Mesenchymal stem cell (in vitro differentiated cells and primary cell): ENCODE results near the gene CUBN.

Experiments used
- DNase-seq: peaks from one replicate; pipeline ENCODE4 v3.0.0-alpha.2; 2013
- H2AFZ ChIP-seq: one replicate; pipeline ENCODE4 v1.6.1; 2013; ENCODE audit warnings: low read depth, mild to moderate bottlenecking, control low read depth, inconsistent platforms, low read length, moderate library complexity
- H2AK5ac ChIP-seq: 2 replicates; pipeline ENCODE4 v1.6.1; 2013; ENCODE audit warnings: low read length, moderate library complexity, mild to moderate bottlenecking, inconsistent platforms; ENCODE audit not compliant: severe bottlenecking
- H2BK120ac ChIP-seq: one replicate; pipeline ENCODE4 v1.6.1; 2013; ENCODE audit warnings: low read depth, mild to moderate bottlenecking, inconsistent platforms, low read length, moderate library complexity
- H2BK12ac ChIP-seq, 2 experiments: one replicate each; pipeline ENCODE4 v1.6.1; 2013; ENCODE audit warnings: inconsistent platforms in 2 of 2, low read length in 2 of 2, mild to moderate bottlenecking in 2 of 2, moderate library complexity in 2 of 2, control low read depth in 1 of 2
- H2BK15ac ChIP-seq: one replicate; pipeline ENCODE4 v1.6.1; 2013; ENCODE audit warnings: mild to moderate bottlenecking, low read depth, inconsistent platforms; ENCODE audit not compliant: poor library complexity, severe bottlenecking
- H2BK5ac ChIP-seq: 2 replicates; pipeline ENCODE4 v1.6.1; 2013; ENCODE audit warnings: low read depth, mild to moderate bottlenecking, low read length, control low read depth, inconsistent platforms; ENCODE audit not compliant: poor library complexity, severe bottlenecking
- H3K14ac ChIP-seq, 2 experiments: one replicate each; pipeline ENCODE4 v1.6.1; 2013; ENCODE audit warnings: inconsistent platforms in 2 of 2, low read length in 2 of 2, control low read depth in 1 of 2, mild to moderate bottlenecking in 1 of 2, moderate library complexity in 1 of 2
- H3K18ac ChIP-seq, 2 experiments: one replicate each; pipeline ENCODE4 v1.6.1; 2013; ENCODE audit warnings: inconsistent platforms in 2 of 2, low read length in 2 of 2, control low read depth in 1 of 2, low read depth in 1 of 2, mild to moderate bottlenecking in 1 of 2
- H3K23ac ChIP-seq, 2 experiments: one replicate each; pipeline ENCODE4 v1.6.1; 2013; ENCODE audit warnings: inconsistent platforms in 2 of 2, low read length in 2 of 2, mild to moderate bottlenecking in 2 of 2, moderate library complexity in 2 of 2, control low read depth in 1 of 2
- H3K27ac ChIP-seq: 2 replicates; pipeline ENCODE4 v1.5.1; 2013; ENCODE audit warnings: mild to moderate bottlenecking, moderate library complexity, low read length, control low read depth, inconsistent platforms; ENCODE audit not compliant: poor library complexity, severe bottlenecking
- H3K27me3 ChIP-seq, 2 experiments: 2 replicates each; pipeline versions ENCODE4 v1.6.1 to v1.7.0; 2013; ENCODE audit warnings: low read length in 2 of 2, mild to moderate bottlenecking in 2 of 2, moderate library complexity in 2 of 2, control low read depth in 1 of 2, inconsistent platforms in 1 of 2; ENCODE audit not compliant: control insufficient read depth in 1 of 2, insufficient read depth in 1 of 2
- H3K36me3 ChIP-seq, 2 experiments: 2 replicates each; pipeline versions ENCODE4 v1.6.1 to v1.7.0; 2013; ENCODE audit warnings: low read length in 2 of 2, control low read depth in 1 of 2, inconsistent platforms in 1 of 2, low read depth in 1 of 2, mild to moderate bottlenecking in 1 of 2; ENCODE audit not compliant: insufficient read depth in 2 of 2, control insufficient read depth in 1 of 2
- H3K4ac ChIP-seq, 2 experiments: one replicate each; pipeline ENCODE4 v1.6.1; 2013; ENCODE audit warnings: inconsistent platforms in 2 of 2, low read length in 2 of 2, mild to moderate bottlenecking in 2 of 2, moderate library complexity in 2 of 2, control low read depth in 1 of 2, low read depth in 1 of 2
- H3K4me1 ChIP-seq: 2 replicates; pipeline ENCODE4 v1.6.1; 2013; ENCODE audit warnings: low read depth, low read length, control low read depth; ENCODE audit not compliant: control insufficient read depth, insufficient read depth
- H3K4me2 ChIP-seq: 2 replicates; pipeline ENCODE4 v1.6.1; 2013; ENCODE audit warnings: low read length, mild to moderate bottlenecking, inconsistent platforms; ENCODE audit not compliant: poor library complexity, severe bottlenecking
- H3K4me3 ChIP-seq, 2 experiments: 2 replicates each; pipeline versions ENCODE4 v1.5.1 to v1.7.0; 2013; ENCODE audit warnings: low read length in 2 of 2, mild to moderate bottlenecking in 2 of 2, control low read depth in 1 of 2, low read depth in 1 of 2; ENCODE audit not compliant: insufficient read depth in 1 of 2
- H3K79me1 ChIP-seq: replicated peaks from 2 replicates; pipeline ENCODE4 v1.6.1; 2013; ENCODE audit warnings: mild to moderate bottlenecking, control low read depth, low read length, inconsistent platforms; ENCODE audit not compliant: poor library complexity, severe bottlenecking
- H3K9ac ChIP-seq: 2 replicates; pipeline ENCODE4 v1.7.0; 2013; ENCODE audit warnings: mild to moderate bottlenecking, low read length, moderate library complexity
- H3K9me3 ChIP-seq: 2 replicates; pipeline ENCODE4 v1.7.0; 2013; ENCODE audit warnings: mild to moderate bottlenecking, low read length; ENCODE audit not compliant: control insufficient read depth
- H4K8ac ChIP-seq: one replicate; pipeline ENCODE4 v1.6.1; 2013; ENCODE audit warnings: inconsistent platforms, mild to moderate bottlenecking, low read length, moderate library complexity
- H4K91ac ChIP-seq: one replicate; pipeline ENCODE4 v1.6.1; 2013; ENCODE audit warnings: mild to moderate bottlenecking, low read length, inconsistent platforms
- WGBS: methylation state at CpG from one replicate; pipeline ENCODE4 v1.1.7; 2013; ENCODE audit warnings: mixed read lengths; 5-methylcytosine and 5-hydroxymethylcytosine counted together

The CUBN gene

GRCh38 chr10:16896993-16897392 is 232.6 kb downstream of the CUBN start:
- H3K14ac ChIP-seq: no peak overlapping the region
- H3K23ac ChIP-seq: no peak overlapping the region
- no peak overlapping the region for H3K18ac ChIP-seq
- no peak overlapping the region for H2AK5ac ChIP-seq
- H3K27ac ChIP-seq: no peak overlapping the region
- H3K4me2 ChIP-seq: no peak overlapping the region
- H3K4me3 ChIP-seq: no peak overlapping the region
- no peak overlapping the region for H3K9ac ChIP-seq
- no peaks in the 10 kb centered on the region for H3K27me3 ChIP-seq
- 85% methylated on average over 2 of the region's 3 CpGs for WGBS
- no peak for DNase-seq
- no peak overlapping the region for H2BK5ac ChIP-seq
- peaks cover 3% of the 10 kb centered on the region for H3K9me3 ChIP-seq
- H3K79me1 ChIP-seq: no peaks in the 10 kb centered on the region
- H2AFZ ChIP-seq: no peak overlapping the region
- H2BK120ac ChIP-seq: no peak overlapping the region
- H2BK12ac ChIP-seq: no peak overlapping the region
- no peak overlapping the region for H4K8ac ChIP-seq
- peaks cover 3% of the 10 kb centered on the region for H3K4me1 ChIP-seq
- peak overlapping the region; percentile 52 for H2BK15ac ChIP-seq
- no peak overlapping the region for H4K91ac ChIP-seq
- H3K36me3 ChIP-seq: peaks cover 0 to 14% of the 10 kb centered on the region in 2 experiments
- H3K4ac ChIP-seq: no peak overlapping the region

DNA sequence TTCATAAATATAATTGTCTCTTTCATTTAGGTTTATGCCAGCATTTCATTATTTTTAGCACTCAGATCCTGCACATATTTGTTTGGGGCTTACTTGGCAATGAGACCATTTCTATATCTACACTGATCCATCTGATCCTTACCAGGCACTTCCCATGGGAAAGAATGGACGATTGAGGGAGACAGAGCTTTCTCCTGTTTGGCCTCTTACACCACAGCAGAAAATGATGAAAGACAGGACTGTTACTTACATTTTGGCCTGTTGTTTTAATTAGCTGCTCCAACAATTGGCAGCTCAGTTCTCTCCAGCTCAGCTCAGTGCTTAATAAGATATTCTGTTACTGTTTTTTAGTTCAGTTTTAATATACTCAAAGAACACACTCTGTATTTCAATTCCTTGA is 234.8 kb downstream of the CUBN start:
- Histone ChIP-seq H3K9me3 (peaks cover 3% of the 10 kb centered on the region), H2AK5ac (peak overlapping the region; percentile 39), H3K36me3 (peaks cover 0 to 11% of the 10 kb centered on the region in 2 experiments), H2BK5ac (no peak overlapping the region), H3K23ac (no peak overlapping the region), H2BK120ac (no peak overlapping the region), H3K4me2 (no peak overlapping the region), H2BK12ac (peak overlapping the region in 1 of 2 experiments; percentile 42), H2AFZ (no peak overlapping the region), H3K9ac (no peak overlapping the region), H3K27ac (no peak overlapping the region), H2BK15ac (no peak overlapping the region), H3K4me1 (peaks cover 8% of the 10 kb centered on the region), H4K8ac (no peak overlapping the region), H4K91ac (no peak overlapping the region), H3K18ac (no peak overlapping the region), H3K4me3 (no peak overlapping the region), H3K4ac (no peak overlapping the region), H3K79me1 (no peaks in the 10 kb centered on the region), H3K27me3 (no peaks in the 10 kb centered on the region), H3K14ac (no peak overlapping the region)
- WGBS: 20% methylated on average over 1 of the region's 1 CpG
- DNase-seq: peak; percentile 37

GRCh38 chr10:16893664-16894063 is 235.9 kb downstream of the CUBN start:
- H3K4me3 ChIP-seq: no peak overlapping the region
- no peak overlapping the region for H2BK15ac ChIP-seq
- H3K4me1 ChIP-seq: peaks cover 10% of the 10 kb centered on the region
- H4K91ac ChIP-seq: no peak overlapping the region
- no peak overlapping the region for H2BK5ac ChIP-seq
- no peaks in the 10 kb centered on the region for H3K27me3 ChIP-seq
- H3K9me3 ChIP-seq: peaks cover 3% of the 10 kb centered on the region
- H3K79me1 ChIP-seq: no peaks in the 10 kb centered on the region
- no peak overlapping the region for H2BK12ac ChIP-seq
- no peak overlapping the region for H2AFZ ChIP-seq
- peaks cover 0 to 7% of the 10 kb centered on the region in 2 experiments for H3K36me3 ChIP-seq
- no peak overlapping the region for H3K4ac ChIP-seq
- H3K4me2 ChIP-seq: no peak overlapping the region
- no peak overlapping the region for H3K27ac ChIP-seq
- 90% methylated on average over 4 of the region's 5 CpGs for WGBS
- no peak overlapping the region for H3K23ac ChIP-seq
- H3K9ac ChIP-seq: no peak overlapping the region
- no peak overlapping the region for H4K8ac ChIP-seq
- H2BK120ac ChIP-seq: no peak overlapping the region
- H2AK5ac ChIP-seq: no peak overlapping the region
- no peak overlapping the region for H3K14ac ChIP-seq
- H3K18ac ChIP-seq: no peak overlapping the region
- no peak for DNase-seq

DNA sequence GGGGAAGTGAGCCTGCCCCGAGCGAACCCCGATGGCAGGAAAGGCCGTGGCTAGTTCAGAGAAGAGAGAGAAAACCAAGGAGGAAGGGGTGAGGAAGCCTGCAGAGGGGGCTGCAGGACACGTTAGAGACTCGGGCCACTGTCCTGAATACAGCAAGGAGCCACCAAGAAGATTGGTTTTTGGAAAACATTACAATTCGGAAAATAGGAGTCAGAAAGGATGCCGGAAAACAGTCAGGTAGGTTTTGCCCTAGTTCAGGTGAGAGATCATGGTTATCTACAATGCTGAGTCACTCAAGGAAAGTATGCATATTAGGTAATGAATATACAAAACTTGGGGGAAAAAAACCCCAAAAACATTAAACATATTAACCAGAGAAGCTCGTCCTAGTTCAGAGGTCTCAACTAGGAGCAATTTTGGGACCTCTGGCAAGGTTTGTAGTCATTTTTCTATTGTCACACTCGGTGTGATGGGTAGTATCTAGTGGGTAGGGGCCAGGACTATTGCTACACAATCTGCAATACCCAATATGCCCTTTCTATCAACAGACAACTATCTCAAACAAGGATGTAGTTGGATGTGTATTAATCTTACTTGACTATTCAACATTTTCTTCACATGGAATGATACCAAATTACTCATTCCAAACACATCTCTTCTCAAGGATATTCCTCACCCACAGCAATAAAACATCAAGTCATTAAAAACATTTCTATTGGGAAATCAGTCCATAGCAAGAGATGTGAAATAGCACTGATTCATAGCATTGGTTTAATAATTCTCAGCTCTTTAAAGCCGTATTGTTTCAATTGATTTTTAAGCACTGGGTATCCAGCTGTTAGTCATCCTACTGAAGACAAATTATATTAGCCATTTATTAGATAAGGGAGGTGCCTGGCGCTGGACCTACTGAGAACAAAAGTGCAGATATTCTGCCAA is 238.0 kb downstream of the CUBN start:
- Histone ChIP-seq H2BK12ac (no peak overlapping the region), H3K9ac (peak overlapping the region; percentile 66), H3K36me3 (no peaks in the 10 kb centered on the region)

More for the DNA sequence above, 238.0 kb downstream of the CUBN start:
- Histone ChIP-seq H2BK5ac (no peak overlapping the region), H2BK15ac (no peak overlapping the region), H3K27me3 (no peaks in the 10 kb centered on the region), H3K4ac (peak overlapping the region in 1 of 2 experiments; percentile 8), H3K14ac (no peak overlapping the region), H3K4me1 (peaks cover 10% of the 10 kb centered on the region), H3K18ac (no peak overlapping the region), H3K9me3 (peaks cover 3% of the 10 kb centered on the region), H2BK120ac (no peak overlapping the region), H4K8ac (no peak overlapping the region), H3K4me2 (peak overlapping the region; percentile 18), H2AK5ac (no peak overlapping the region), H3K23ac (no peak overlapping the region), H3K4me3 (peak overlapping the region in 1 of 2 experiments; percentile 5), H3K27ac (peak overlapping the region; percentile 84), H2AFZ (no peak overlapping the region), H4K91ac (no peak overlapping the region), H3K79me1 (no peaks in the 10 kb centered on the region)
- 27% methylated on average over 9 of the region's 12 CpGs for WGBS
- peak; percentile 82 for DNase-seq
